Hematopoietic multipotent progenitor cell (in vitro differentiated cells): ENCODE measurements around the gene MORN1. TPM values are rescaled to one million over a fixed set of nuclear protein-coding genes. Genes with fewer than 3 reads are reported as not detected.
A peak's percentile ranks its signal among the peaks of the same experiment; 100 is the strongest.

Source experiments
- DNase-seq, 3 donors: peaks; one replicate each; pipeline ENCODE4 v3.0.0-alpha.2; 2011 to 2015; ENCODE audit warnings: low read depth in 2 of 3, low spot score in 2 of 3
- total RNA-seq: library from RNA; depleted of rRNA; stranded (reverse); fragments of >200 nt; gene quantifications from one replicate; pipeline ENCODE4 v1.2.3, GENCODE V29; 2012

MORN1 gene
- total RNA-seq, 1 donor: 17.8 TPM

DNA sequence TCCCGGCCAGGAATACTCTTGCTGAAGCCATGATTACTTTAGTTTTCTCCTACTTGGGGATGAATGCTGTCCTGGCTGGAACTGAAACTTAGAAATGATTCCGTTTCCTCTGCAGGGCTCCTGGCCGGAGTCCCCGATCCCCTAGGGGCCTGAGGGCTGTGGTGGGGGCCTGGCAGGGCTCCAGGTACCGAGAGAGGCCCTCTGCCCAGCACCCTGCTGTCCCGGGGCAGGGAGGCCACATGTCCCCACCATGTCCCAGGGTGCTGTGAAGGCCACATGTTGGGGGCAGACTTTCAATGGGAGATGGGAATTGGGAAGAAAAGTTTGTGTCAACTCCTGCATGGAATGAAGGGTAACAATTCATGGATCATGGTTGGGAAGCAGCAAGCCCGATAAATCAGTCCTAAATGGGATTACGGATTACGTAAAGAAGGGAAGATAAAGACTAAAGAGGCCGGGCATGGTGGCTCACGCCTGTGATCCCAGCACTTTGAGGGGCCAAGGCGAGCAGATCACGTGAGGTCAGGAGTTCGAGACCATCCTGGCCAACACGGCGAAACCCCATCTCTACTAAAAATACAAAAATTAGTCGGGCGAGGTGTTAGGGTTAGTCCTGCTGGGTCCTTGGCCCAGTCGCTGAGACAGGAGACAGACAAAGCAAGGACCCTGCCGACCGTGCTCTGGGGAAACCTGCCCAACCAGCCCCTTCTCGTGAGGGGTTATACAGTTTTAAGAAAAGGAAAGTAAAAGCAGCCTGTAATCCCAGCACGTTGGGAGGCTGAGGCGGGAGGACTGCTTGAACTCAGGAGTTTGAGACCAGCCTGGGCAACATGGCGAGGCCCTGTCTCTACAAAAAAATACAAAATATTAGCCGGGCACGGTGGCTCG lies 37.6 kb downstream of the MORN1 start:
- no peak for DNase-seq

DNA sequence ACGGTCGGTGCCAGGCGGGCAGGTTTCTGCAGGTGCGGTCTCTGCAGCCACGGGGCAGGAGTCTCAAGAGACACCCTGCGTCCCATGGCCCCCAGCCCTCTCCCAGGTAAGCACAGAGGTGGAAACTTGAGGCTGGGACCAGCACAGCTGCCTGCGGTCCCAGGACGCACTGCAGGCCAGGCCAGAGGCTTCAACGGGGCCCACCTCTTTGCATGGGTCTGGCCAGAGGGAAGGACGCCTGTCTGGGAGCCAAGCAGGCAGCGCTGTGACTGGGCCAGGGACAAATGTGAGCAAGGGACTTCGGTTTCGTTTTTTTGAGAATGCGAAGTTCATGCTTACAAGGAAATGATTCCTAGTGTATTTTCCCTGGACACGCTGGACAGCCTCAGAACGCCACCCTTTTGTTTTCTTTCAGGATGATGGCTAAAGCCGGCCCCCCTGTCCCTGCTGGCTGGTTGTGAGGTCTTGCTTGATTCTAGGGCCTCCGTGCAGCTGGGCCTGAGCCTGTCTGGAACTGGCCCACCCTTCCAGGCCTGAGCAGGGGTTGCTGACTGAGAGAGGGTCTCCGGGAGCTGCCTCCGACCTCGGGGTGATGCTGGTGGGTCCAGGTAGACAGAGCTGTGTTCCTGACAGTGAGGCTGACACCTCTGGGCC lies 38.3 kb downstream of the MORN1 start:
- DNase-seq: no peak

DNA sequence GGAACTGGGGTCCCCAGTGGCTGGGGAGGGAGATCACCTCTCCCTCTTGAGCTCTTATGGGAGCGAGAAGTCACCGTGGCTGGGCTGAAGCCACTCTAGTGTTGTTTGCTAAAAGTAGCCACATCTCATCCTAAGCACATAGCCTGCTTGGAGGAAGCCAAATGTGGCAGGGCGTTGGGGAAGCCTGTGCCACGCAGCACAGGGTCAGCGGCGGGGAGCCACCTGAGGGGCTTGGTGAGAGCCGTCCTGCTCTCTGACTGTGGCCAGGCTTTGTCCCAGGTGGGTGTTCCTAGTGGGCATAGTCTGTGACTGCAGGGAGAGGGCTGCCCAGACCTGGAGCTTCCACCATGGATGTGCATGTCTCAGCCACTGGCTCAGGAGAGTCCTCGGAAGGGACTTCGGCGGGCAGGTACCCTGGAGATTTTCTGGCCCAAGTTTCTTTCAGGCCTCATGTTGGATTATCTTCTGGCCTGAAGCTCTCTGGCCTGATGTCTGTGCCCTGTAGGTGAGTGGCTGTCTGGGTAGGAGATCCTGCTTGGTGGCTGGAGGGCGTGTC lies 38.9 kb downstream of the MORN1 start:
- no peak for DNase-seq

DNA sequence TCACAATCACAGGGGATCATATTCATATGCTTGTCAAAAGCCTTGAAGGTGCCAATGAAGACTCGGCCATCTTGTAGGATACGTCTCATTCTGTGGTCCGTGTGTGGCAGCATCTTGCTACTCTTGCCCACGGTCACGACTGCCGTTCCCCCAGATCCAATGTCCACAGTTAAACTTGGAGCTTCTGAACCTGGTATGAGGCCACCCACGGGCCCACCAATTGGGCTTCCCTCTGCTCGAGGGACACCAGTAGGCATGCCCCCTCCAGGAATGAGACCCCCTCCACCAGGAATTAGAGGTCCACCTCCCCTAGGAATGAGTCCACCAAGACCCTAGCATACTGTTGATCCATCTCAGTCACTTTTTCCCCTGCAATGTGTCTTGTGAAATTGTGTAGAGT lies 39.6 kb downstream of the MORN1 start:
- DNase-seq: no peak

DNA sequence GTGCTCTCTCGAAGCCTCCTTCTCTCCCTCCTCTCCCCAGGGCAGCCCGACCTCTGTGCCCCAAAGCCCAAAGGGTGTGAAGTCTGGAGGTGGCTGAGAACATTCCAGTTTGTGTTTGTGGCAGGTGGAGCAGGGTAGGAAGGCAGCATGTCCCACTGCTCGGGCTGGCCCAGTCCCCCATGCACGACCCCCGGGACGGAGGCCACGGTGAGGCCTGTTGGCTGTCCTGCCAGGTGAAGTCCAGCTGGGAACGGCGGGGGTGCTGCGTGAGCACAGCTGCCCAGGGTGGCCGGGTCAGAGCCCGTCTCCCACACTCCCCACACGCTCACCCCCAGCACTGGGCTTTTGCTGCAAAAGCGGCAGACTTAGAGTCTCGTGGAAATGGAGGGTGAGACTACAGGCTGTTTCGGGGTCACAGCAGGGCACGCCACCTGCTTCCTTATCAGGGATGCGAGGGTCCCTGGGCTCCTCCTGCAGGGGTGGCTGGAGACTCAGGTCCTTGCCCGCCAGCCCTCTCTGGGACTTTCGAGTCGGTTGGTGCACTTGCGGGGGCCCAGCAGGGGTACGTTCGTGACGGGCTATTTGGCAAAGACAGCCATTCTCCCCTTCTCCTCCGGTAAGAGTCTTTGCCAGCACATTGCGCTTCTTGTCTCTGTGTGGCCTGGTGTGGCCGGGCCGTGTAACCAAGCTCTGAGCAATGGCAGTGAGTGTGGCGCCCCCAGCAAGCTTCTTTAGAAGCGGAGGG lies 40.3 kb downstream of the MORN1 start:
- no peak for DNase-seq

DNA sequence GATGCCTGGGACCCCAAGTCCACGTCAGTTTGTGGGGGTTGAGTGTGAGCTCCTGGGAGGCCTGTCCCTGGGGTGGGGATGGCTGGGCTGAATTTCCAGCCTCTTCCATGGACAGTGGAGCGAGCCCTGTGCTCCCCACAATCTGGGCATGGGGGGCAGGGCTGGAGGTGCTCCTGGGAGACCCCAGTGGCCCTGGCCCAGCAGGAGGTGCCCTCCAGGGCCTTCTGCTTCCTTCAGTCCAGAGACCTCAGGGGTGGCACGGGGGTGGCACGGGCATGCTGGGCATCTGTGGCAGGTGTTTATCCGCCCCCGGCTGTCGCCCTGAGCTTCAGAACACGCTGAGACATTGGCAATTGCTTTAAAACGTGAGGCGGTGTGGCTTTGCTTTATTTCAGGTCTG lies 40.9 kb downstream of the MORN1 start:
- DNase-seq: no peak

DNA sequence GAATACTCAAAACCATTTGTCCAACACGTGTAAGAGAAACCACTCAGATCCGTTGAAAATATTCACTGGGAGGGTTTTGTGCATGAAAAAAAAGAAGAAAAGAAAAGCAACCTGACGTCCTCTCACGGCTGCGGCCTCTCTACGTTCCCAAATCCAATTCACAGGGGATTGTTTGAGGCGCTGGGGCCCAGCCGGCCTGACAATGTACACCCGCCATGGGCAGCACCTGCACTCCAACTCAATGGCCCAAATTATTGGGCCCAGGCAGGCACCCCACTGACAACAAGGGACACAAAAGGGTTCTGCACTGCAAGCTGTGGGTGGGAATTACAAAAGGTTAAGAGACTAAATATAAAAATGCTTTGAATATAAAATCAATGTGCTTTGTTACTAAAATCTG lies 41.5 kb downstream of the MORN1 start:
- DNase-seq: no peak

DNA sequence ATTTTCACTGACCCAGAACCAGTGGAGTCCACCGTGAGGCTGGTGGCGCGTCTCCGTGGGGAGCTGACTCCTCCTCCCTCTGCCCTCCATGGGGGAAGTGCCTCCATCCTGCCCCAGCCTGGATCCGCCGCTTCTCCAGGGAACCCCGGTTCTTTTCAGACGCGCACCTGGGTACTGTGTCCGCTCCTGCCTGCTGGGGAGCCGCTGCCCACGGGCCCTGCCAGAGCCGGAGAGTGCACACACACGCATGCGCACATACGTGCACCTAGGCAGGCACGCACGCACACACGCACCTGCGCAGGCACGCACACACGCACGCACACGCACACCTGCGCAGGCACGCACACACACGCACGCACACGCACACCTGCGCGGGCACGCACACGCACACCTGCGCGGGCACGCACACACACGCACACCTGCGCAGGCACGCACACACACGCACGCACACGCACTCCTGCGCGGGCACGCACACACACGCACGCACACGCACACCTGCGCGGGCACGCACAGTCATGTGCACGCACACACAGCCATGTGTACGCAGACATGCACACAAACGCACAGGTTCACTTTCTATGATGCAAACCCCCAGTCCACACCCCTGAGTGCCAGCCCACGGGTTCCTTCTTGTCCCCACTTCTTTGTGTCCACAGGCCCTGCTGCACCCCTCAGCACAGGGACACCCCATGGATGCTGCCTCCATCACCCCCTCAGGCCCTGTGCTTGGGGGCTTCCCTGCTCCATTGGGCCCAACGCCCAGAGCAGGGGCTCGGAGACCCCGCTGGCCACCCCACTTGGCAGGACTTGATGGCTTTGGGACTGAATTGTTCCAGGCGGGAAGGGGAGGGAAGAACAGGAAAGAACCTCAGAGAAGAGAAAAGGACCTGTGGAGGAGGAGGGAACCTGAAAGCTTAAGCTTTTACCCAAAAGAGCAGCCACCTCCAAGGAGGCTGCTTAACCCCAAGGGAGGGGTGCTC lies 42.7 kb downstream of the MORN1 start:
- DNase-seq: no peak

DNA sequence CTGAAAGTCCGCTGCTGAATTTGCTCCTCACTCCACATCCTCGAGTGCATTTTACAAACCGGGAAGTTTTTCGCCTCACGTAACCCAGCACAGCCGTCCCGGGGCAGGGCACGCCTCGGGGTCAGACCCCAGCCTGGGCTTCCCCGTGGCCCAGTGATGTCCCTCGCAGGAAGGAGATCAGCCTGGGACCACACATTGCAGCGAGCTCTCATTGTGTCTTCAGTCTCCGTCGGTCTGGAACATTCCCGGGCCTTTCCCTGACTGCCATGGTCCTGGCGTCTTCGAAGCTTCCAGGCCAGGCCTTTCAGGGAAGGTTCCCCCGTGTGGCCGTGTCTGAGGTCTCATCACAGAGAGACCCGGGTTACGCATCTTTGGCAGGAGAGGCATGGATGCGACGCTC lies 43.5 kb downstream of the MORN1 start:
- DNase-seq: no peak

DNA sequence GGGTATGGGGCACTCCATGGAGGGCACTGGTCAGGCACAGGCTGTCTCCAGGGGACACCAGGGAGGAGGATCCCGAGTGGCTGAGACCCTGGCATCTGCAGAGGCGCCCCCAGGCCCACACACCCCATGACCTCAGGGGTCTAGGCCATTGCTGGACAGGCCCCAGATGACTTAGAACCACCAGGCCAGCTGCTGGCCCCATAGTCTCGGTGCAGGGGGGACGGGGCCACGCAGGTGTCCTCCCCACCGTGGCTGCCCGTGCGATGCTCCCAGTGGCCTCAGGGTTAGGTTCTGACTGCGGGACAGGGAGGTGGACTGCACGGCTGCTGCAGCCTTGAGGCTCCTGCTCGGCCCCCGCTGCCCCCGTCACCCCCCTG lies 44.0 kb downstream of the MORN1 start:
- no peak for DNase-seq

DNA sequence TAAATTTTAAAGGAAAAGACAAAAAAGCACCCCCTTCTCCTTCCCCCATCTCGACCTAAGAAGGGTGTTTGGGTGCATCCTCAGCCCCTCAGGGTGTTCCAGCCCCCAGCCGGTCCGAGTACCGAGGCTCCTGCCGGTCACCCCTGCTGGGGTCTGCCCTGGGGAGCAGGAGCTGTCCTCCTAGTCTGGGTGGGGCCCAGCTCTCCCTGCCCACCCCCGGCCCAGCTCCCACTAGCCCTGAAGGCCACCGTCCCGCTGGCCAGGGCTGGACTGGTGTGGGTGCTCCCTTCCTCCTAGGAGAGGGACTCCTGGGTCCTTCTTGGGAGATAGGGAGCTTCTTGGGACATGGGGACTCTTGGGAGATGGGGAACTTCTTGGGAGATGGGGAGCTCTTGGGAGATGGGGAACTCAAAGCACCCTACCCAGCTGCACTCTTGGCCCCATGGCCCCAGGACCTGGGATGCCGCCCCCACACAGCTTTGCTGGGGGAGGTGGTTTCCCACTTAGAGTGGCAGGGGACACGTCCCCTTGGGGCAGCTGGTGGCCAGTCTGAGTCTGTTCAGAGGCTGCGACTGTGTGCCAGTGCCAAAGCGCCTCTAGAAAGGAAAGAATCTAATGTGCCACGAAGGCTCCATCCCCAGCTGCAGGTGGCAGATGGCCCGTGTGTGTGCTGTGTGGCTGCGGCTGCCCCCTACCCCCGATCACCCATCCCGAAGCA lies 44.5 kb downstream of the MORN1 start:
- DNase-seq: no peak

DNA sequence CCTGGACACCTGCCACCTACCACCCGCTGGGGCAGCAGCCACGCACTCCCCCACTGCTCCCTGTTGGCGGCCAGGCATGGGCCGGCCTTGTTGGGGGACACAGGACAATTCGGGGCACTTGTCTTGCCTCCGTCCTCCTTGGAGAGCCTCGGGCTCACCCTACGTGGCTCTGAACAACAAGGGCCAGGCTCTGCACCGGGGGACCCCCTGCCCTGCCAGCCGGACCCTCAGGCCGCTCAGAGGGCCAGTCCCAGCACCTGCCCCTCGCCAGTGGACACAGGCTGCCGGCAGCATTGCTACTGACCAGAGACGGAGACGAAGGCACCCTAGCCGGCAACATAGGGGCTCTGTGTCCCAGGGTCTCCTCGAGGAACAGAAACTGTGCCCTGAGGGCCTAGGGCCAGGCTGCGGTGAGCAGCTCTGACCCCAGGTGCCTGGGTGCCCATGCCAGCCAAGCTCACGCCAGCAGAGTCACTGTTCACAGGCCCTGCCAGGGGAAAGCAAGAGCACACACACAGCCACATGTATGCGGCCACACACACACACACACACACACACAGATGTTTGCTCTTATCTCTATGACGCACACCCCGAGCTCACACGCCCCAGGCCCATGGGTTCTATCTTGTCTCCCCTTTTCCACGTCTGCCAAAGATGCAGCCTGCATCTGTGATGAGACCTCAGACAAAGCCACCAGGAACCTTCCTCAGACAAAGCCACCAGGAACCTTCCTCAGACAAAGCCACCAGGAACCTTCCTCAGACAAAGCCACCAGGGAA lies 45.9 kb downstream of the MORN1 start:
- DNase-seq: peak in 1 of 3 donors; percentile 38

DNA sequence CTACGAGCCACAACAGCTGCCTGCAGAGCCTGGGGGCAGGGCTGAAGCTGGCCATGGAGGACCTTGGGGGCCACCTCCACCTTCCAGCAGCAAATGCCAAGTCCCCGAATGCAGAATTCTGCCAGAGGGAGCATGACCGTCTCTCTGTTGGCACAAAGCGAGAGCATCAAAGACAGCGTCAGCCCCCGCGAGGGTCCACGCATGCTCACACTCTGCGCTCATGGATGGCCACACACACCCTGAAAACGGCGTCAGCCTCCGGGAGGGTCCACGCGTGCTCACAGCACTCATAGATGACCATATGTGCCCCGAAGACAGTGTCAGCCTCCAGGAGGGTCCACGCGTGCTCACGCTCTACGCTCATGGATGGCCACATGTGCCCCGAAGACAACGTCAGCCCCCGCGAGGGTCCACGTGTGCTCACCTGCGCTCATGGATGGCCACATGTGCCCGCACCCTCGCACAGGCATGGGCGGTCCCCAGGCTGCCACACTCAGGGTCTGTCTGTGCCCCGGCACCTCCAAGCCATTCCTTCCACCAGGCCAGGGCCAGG lies 46.5 kb downstream of the MORN1 start:
- no peak for DNase-seq

DNA sequence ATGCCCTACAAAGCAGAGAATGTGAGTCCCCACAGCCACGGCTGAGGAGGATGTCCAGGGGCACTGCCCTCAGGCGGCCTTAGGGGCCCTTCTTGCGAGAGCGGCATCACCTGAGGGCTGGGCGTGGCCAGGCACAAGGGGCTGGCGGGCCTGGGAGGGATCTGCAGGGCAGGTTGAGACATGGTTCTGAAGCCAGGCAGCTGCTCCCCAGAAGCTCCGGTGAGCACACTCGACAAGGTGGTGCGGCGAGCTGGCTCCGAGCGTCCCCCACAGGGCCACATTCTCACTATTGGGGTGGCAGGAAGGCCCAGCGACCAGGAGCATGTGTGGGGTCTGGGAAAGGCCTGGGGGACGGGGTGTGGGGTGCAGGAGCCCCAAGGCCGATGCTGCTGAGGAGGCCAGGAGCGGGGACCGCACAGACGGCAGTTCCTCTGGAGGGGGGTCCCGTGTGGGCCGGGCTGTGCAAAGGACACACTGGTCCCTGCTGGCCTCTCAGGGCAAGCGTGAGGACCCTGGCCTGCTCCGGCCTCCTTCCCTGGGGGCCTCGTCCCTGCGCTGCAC lies 47.2 kb downstream of the MORN1 start:
- no peak for DNase-seq

DNA sequence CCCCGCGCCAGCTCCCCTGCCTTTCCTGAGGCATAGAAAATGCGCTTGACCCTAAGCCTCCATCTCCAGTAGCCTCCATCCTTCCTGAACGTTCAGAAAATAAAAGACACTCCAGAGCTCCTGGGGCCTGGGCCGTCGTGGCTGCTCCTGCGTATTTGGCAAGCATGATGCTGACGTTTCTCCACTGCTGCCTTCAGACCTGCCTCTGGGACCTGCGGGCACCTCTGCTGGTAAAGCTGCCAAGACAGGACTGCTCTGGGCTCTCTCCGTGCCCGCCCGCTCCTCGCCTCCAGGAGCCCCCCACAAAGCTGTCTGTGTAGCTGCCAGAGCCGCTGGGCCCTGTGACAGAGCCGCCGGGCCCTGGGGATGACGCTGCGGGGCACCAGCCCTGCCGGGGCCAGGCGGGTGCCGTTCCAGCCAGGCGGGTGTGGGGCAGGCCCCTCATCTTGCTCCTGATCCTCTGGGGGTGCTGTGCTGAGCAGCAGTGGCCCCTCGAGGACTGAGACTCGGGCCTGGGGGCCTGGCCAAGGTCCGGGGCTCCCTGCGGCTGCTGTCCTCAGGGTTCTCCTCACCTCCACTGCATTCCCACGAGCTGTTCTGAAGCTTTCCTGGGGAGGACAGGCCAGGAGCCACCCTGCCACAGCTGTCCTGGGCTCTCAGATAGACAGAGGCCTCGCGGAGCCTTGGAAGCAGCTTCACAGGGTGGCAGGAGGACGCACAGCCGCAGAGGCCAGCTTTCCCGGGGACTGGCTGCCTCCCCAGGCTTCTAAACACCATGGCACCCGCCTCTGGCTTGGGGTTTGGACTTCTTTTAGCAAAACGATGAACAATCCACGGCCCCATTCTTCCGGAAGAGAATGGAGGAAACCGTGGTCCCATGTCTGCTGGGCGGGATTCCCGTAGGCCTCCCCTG lies 48.1 kb downstream of the MORN1 start:
- no peak for DNase-seq

DNA sequence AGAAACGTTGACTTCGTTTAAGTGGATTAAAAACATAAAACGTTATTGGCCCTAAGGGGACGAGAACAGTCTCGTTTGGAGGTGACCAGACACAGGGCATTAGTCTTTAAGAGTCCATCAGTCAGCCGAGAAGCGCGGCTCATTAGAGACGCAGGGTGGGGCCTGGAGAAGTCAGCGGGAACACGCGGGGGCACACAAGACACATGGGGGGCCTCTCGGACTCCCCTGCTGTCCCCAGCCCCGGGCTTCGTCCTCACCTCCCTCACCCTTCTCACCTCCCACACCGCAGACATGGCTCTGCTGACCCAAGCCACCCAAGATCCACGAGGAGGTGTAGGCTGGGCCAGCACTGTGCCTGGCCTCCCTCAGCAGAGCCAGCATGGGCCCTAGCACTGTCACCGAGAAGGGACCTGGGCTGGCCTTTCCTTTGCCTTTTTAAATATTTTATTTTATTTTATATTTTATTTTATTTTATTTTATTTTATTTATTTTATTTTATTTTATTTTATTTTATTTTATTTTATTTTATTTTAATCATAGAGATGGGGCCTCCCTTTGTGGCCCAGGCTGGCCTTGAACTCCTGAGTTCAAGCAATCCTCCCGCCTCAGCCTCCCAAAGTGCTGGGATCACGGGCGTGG lies 48.9 kb downstream of the MORN1 start:
- no peak for DNase-seq
